Right lobe of liver (tissue), 6 donors: ENCODE data around the gene ZNF768. TPM values are rescaled to one million over a fixed set of nuclear protein-coding genes. Genes with fewer than 3 reads are reported as not detected.
A peak's percentile ranks its signal among the peaks of the same experiment; 100 is the strongest.

Experiments
- ATAC-seq, 4 donors: fragments of 200-7000 bp; cut with Tn5 transposase; one replicate each; pipeline ENCODE4 v1.9.1; 2020; ENCODE audit warnings: mild to moderate bottlenecking in 4 of 4, moderate library complexity in 4 of 4
- DNase-seq, 3 donors: peaks; one replicate each; pipeline ENCODE4 v3.0.0-alpha.2; 2020
- H3K27ac ChIP-seq, 3 donors: fragments of 200-600 bp; one replicate each; pipeline ENCODE4 v1.8.0; 2022
- H3K27me3 ChIP-seq, 2 donors: fragments of 200-600 bp; one replicate each; pipeline ENCODE4 v1.8.0; 2022
- H3K36me3 ChIP-seq, 4 donors: fragments of 200-600 bp; sonication (generic) in 1 of 4; one replicate each; pipeline versions ENCODE4 v1.5.1 to v1.8.0; 2017 to 2022; ENCODE audit warnings: control low read depth in 1 of 4
- H3K4me1 ChIP-seq, 4 donors: fragments of 200-600 bp; sonication (generic) in 1 of 4; one replicate each; pipeline versions ENCODE4 v1.5.1 to v1.8.0; 2017 to 2022; ENCODE audit warnings: control low read depth in 1 of 4
- H3K4me3 ChIP-seq, 3 donors: fragments of 200-600 bp; one replicate each; pipeline ENCODE4 v1.8.0; 2022
- H3K9me3 ChIP-seq, 4 donors: fragments of 200-600 bp; sonication (generic) in 1 of 4; one replicate each; pipeline versions ENCODE4 v1.5.1 to v1.8.0; 2017 to 2022; ENCODE audit warnings: control low read depth in 1 of 4
- CTCF ChIP-seq, 4 donors: fragments of 200-600 bp in 3 of 4; fragments of 450-650 bp in 1 of 4; IDR thresholded peaks; one replicate each; pipeline versions ENCODE4 v1.5.1 to v1.8.0; 2016 to 2022; ENCODE audit warnings: antibody characterized with exemption in 4 of 4, mild to moderate bottlenecking in 2 of 4
- POLR2A ChIP-seq: fragments of 450-650 bp; IDR thresholded peaks from one replicate; pipeline ENCODE4 v1.6.1; 2017; ENCODE audit warnings: antibody characterized with exemption, mild to moderate bottlenecking
- WGBS: methylation state at CpG from one replicate; pipeline ENCODE4 v1.1.6; 2018; ENCODE audit warnings: low coverage, low lambda C conversion rate; ENCODE audit not compliant: insufficient coverage; ENCODE audit errors: missing lambda C conversion rate; 5-methylcytosine and 5-hydroxymethylcytosine counted together
- intact Hi-C, 2 donors: fragments of 100-400 bp; cut with DNase I; formaldehyde crosslinking; loops; one replicate each; pipeline versions ENCODE4 v1.11.2 to v1.14.1; 2022
- total RNA-seq, 6 experiments: library from RNA; depleted of rRNA in 2 of 6; stranded (reverse); fragments of >200 nt in 2 of 6; fragmentation: NEBNext Ultra II Directional in 3 of 6; extraction: Animal tissue kit (Norgen Biotek cat#: 25700) in 3 of 6; gene quantifications; one replicate each; pipeline versions ENCODE4 v1.1.0 to v1.2.4, GENCODE V29; 2016 to 2023
- donor health status: DM: no; HTN: yes; CAD: no.
- donor health status: DM: no; HTN: no; CAD: no.
- donor health status: DM: no; HTN: no; CAD: no.
- donor health status: DM: no; HTN: yes; CAD: no.
- donor health status: DM: no; HTN: yes; CAD: no.

Gene ZNF768
- total RNA-seq, 6 experiments from 2014 or later, result 14.7 to 21.2 (median 18.8) TPM

- no peak overlapping the region for H3K4me3 ChIP-seq
- peaks cover 0 to 6% (median under 1%) of the 10 kb centered on the region in 4 donors for H3K4me1 ChIP-seq
- DNase-seq (no peak), ATAC-seq (no peak)
- no peaks in the 10 kb centered on the region for H3K27me3 ChIP-seq
- no peaks in the 10 kb centered on the region for H3K36me3 ChIP-seq
- H3K9me3 ChIP-seq, result no peaks in the 10 kb centered on the region
- intact Hi-C loops, result no loop called here
- no peak overlapping the region for H3K27ac ChIP-seq
- TF ChIP-seq CTCF (IDR thresholded peaks at IDR 0.05) (no peak), POLR2A (no peak)
- 88% methylated on average over 4 of the region's 4 CpGs for WGBS
Observed at GRCh38 chr16:30566531-30566930, 40.2 kb upstream of the ZNF768 start.

- Histone ChIP-seq H3K36me3 (no peaks in the 10 kb centered on the region), H3K27ac (no peak overlapping the region), H3K9me3 (no peaks in the 10 kb centered on the region), H3K4me1 (peaks cover 0 to 6% (median under 1%) of the 10 kb centered on the region in 4 donors), H3K4me3 (no peak overlapping the region), H3K27me3 (no peaks in the 10 kb centered on the region)
- intact Hi-C loops, result no loop called here
- DNase-seq (no peak), ATAC-seq (no peak)
- TF ChIP-seq CTCF (IDR thresholded peaks at IDR 0.05) (no peak), POLR2A (no peak)
- 78% methylated on average over 7 of the region's 8 CpGs for WGBS
Observed at GRCh38 chr16:30565984-30566383, 39.6 kb upstream of the ZNF768 start.

- no peak for ATAC-seq
Observed at GRCh38 chr16:30565526-30565925, 39.2 kb upstream of the ZNF768 start.

GRCh38 chr16:30562021-30562420 lies 35.7 kb upstream of the ZNF768 start:
- WGBS, result 80% methylated on average over 5 of the region's 14 CpGs
- Histone ChIP-seq H3K9me3 (no peaks in the 10 kb centered on the region), H3K4me1 (peaks cover 0 to 8% (median 0%) of the 10 kb centered on the region in 4 donors), H3K27me3 (no peaks in the 10 kb centered on the region), H3K4me3 (peak overlapping the region; percentile 32 to 57 (median 45)), H3K36me3 (no peaks in the 10 kb centered on the region), H3K27ac (peak overlapping the region in 2 of 3 donors; percentile 74)
- TF ChIP-seq POLR2A (no peak), CTCF (IDR thresholded peaks at IDR 0.05) (no peak)
- ATAC-seq (no peak), DNase-seq (peak in 1 of 3 donors; percentile 56)
- intact Hi-C loops, result no loop called here

More at GRCh38 chr16:30565526-30565925, 39.2 kb upstream of the ZNF768 start:
- DNase-seq, result no peak
- 54% methylated on average over 5 of the region's 7 CpGs for WGBS
- Histone ChIP-seq H3K9me3 (no peaks in the 10 kb centered on the region), H3K36me3 (no peaks in the 10 kb centered on the region), H3K4me3 (no peak overlapping the region), H3K4me1 (peaks cover 0 to 6% (median under 1%) of the 10 kb centered on the region in 4 donors), H3K27ac (no peak overlapping the region), H3K27me3 (no peaks in the 10 kb centered on the region)
- no peak for TF ChIP-seq CTCF (IDR thresholded peaks at IDR 0.05)
- no peak for TF ChIP-seq POLR2A
- intact Hi-C loops, result no loop called here
